ENCODE results near the gene KIF18A. TPM values are rescaled to one million over a fixed set of nuclear protein-coding genes. Genes with fewer than 3 reads are reported as not detected.

The KIF18A gene
- total RNA-seq (ENCODE audit: low replicate concordance): 0.82 and 18.2 TPM in 2 replicates

DNA sequence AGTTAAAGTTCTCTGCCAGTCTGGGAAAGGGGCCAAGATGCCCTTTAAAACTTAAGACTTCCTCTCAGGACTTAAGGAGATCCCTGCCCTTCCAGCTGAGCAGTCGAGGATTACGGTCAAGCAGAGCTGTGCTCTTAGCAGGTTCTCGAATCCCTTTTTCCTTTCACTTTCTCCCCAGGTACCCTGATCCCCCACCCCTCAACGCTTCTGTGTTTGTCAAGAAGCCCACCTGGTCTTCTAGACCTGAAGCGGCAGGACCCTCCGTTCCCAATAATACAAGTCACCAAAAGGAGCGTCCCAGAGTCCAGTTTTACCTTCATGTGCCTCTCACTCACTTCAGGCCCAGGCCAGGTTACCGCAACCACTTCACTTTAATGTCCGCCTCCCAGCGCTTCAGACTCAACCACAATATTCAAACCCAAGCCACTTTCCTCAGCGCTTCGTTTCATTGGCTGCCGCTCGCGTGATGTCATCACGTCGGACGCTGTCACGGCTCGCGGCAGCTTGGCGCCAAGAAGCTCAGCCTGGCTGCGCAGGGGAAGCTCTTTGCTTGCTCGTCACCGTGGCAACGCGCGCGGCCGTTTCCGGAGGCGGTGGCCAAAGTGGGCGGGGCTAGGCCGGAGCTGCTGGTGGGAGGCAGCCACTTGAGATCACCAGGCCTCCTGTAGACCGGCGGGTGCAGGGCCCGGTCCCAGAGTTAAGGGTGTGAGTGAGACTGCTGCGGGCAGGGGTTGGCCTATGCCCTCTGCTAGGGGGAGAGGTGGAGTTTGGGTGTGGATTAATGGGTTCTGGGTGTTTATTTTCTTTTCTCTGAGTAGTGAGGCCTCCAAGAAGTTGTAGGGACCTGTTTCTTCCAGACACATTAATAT is at the start of gene KIF18A, which contains the start of gene METTL15:
Gene KIF18A, minus strand, starts transcription at position 407 of the 869 bp plus-strand sequence. CDS start 10,209 bp downstream, outside the sequence.
Gene METTL15, plus strand, starts transcription at position 639 of the 869 bp plus-strand sequence. CDS start 4,947 bp downstream, outside the sequence.
- peak; percentile 98 for DNase-seq (ENCODE audit: low read depth)
- TF ChIP-seq, protein P1, sequence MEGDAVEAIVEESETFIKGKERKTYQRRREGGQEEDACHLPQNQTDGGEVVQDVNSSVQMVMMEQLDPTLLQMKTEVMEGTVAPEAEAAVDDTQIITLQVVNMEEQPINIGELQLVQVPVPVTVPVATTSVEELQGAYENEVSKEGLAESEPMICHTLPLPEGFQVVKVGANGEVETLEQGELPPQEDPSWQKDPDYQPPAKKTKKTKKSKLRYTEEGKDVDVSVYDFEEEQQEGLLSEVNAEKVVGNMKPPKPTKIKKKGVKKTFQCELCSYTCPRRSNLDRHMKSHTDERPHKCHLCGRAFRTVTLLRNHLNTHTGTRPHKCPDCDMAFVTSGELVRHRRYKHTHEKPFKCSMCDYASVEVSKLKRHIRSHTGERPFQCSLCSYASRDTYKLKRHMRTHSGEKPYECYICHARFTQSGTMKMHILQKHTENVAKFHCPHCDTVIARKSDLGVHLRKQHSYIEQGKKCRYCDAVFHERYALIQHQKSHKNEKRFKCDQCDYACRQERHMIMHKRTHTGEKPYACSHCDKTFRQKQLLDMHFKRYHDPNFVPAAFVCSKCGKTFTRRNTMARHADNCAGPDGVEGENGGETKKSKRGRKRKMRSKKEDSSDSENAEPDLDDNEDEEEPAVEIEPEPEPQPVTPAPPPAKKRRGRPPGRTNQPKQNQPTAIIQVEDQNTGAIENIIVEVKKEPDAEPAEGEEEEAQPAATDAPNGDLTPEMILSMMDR (IDR thresholded peaks at IDR 0.05; ENCODE audit: insufficient read depth, low read length): no peak
- H3K4me3 ChIP-seq (ENCODE audit: low read depth, low read length): peak within 1 kb of the TSS; percentile 77

- TF ChIP-seq, protein P1 (IDR thresholded peaks at IDR 0.05; ENCODE audit: insufficient read depth, low read length): no peak
- DNase-seq (ENCODE audit: low read depth): no peak
- no peak overlapping the region for H3K4me3 ChIP-seq (ENCODE audit: low read depth, low read length)
These were observed 45.6 kb upstream of the KIF18A start for GRCh38 chr11:28153586-28153985.

- TF ChIP-seq, protein P1 (IDR thresholded peaks at IDR 0.05; ENCODE audit: insufficient read depth, low read length): no peak
- H3K4me3 ChIP-seq (ENCODE audit: low read depth, low read length): no peak overlapping the region
- no peak for DNase-seq (ENCODE audit: low read depth)
These were observed 44.8 kb upstream of the KIF18A start for GRCh38 chr11:28152743-28153142.

GRCh38 chr11:28146123-28146751 is 38.3 kb upstream of the KIF18A start:
- DNase-seq (ENCODE audit: low read depth): peak; percentile 88
- no peak overlapping the region for H3K4me3 ChIP-seq (ENCODE audit: low read depth, low read length)
- TF ChIP-seq, protein P1 (IDR thresholded peaks at IDR 0.05; ENCODE audit: insufficient read depth, low read length): no peak

DNA sequence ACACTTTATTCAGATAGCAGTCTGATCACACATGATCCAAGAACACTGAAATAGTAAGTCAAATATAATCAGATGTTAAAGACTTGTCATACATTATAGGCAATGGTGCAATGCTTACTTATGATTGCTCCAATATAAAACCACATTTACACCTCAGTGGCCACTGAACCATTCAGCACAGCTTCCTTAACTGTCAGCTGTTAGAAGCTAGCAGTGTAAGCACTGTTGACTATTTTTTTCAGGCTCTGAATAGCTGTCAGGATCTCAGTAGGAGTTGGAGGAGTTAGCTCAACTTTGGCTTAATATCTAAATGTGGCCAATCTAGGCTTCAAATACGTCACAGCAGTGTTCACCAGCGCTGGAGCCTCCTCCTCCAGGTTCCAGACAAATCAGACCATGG is 36.9 kb upstream of the KIF18A start:
- TF ChIP-seq, protein P1 (IDR thresholded peaks at IDR 0.05; ENCODE audit: insufficient read depth, low read length): no peak
- peak; percentile 5 for DNase-seq (ENCODE audit: low read depth)
- H3K4me3 ChIP-seq (ENCODE audit: low read depth, low read length): no peak overlapping the region

DNA sequence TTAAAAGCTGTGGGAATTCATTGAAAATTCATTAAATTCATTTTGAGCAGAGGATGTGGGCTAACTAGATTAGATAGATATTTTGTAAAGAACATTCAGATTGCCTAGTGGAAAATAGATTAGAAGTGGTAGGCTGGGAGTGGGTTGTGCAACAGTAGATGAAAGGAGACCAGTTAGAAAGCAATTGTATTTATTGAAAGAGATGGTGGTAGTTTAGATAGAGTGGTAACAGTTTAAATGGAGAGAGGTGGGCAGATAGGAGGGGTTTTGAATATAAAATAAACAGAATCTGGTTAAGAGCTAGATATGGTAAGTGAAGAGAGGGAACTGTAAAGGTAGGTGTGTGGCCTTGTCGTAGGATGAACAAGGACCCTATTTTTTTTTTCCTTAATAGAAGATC is 34.8 kb upstream of the KIF18A start:
- TF ChIP-seq, protein P1 (IDR thresholded peaks at IDR 0.05; ENCODE audit: insufficient read depth, low read length): no peak
- H3K4me3 ChIP-seq (ENCODE audit: low read depth, low read length): no peak overlapping the region
- DNase-seq (ENCODE audit: low read depth): no peak
